HG03064 (cell line): ENCODE measurements around the gene TENM4.

Source experiments
- ATAC-seq: cut with Tn5 transposase; IDR thresholded peaks from one replicate; pipeline ENCODE4 v1.9.1; 2021; ENCODE audit warnings: low read depth; ENCODE audit not compliant: unreplicated experiment

Gene TENM4

GRCh38 chr11:78748918-78749690, 691.7 kb downstream of the TENM4 start:
- ATAC-seq, result no peak

- ATAC-seq, result no peak
These were observed 695.9 kb downstream of the TENM4 start for GRCh38 chr11:78744949-78745348.

GRCh38 chr11:78744202-78744601, 696.6 kb downstream of the TENM4 start:
- ATAC-seq, result no peak

- no peak for ATAC-seq
These were observed 698.4 kb downstream of the TENM4 start for GRCh38 chr11:78742430-78742829.

- no peak for ATAC-seq
These were observed 699.1 kb downstream of the TENM4 start for GRCh38 chr11:78741741-78742140.

GRCh38 chr11:78740199-78741071, 700.4 kb downstream of the TENM4 start:
- ATAC-seq, result no peak

- ATAC-seq, result no peak
These were observed 702.9 kb downstream of the TENM4 start for GRCh38 chr11:78737891-78738290.

GRCh38 chr11:78737301-78737700, 703.5 kb downstream of the TENM4 start:
- ATAC-seq, result no peak

GRCh38 chr11:78735711-78736110, 705.1 kb downstream of the TENM4 start:
- ATAC-seq, result no peak

- no peak for ATAC-seq
These were observed 707.8 kb downstream of the TENM4 start for GRCh38 chr11:78733031-78733430.

- no peak for ATAC-seq
These were observed 708.6 kb downstream of the TENM4 start for GRCh38 chr11:78732246-78732645.

- no peak for ATAC-seq
These were observed 709.8 kb downstream of the TENM4 start for GRCh38 chr11:78731027-78731426.

GRCh38 chr11:78730267-78730824, 710.5 kb downstream of the TENM4 start:
- no peak for ATAC-seq

- no peak for ATAC-seq
These were observed 713.0 kb downstream of the TENM4 start for GRCh38 chr11:78727816-78728215.

GRCh38 chr11:78725200-78725599, 715.6 kb downstream of the TENM4 start:
- ATAC-seq, result no peak

GRCh38 chr11:78722786-78723185, 718.0 kb downstream of the TENM4 start:
- ATAC-seq, result no peak

GRCh38 chr11:78720281-78720989, 720.4 kb downstream of the TENM4 start:
- ATAC-seq, result no peak

GRCh38 chr11:78717041-78717440, 723.8 kb downstream of the TENM4 start:
- ATAC-seq, result no peak

GRCh38 chr11:78715639-78716311, 725.1 kb downstream of the TENM4 start:
- no peak for ATAC-seq

GRCh38 chr11:78714539-78714938, 726.3 kb downstream of the TENM4 start:
- ATAC-seq, result no peak
